OCI-LY3 (cell line): Measurements from ENCODE around the gene LARP1.

Experiments used
- CTCF ChIP-seq: fragments of 200-600, 300-600 bp; sonication (generic); IDR thresholded peaks from 2 replicates; pipeline ENCODE4 v1.5.1; 2014; ENCODE audit warnings: antibody characterized with exemption, low read length, low read depth
- EZH2phosphoT487 ChIP-seq: fragments of 200-600 bp; shearing (Covaris generic); IDR thresholded peaks from 2 replicates; pipeline ENCODE4 v1.6.1; 2018; ENCODE audit warnings: antibody characterized with exemption, mixed run types, low read depth

GRCh38 chr5:154851351-154851750 is 96.2 kb downstream of the LARP1 start:
- TF ChIP-seq CTCF = no peak
- no peak for TF ChIP-seq EZH2phosphoT487
